ENCODE results near the gene CYB561A3. TPM values are rescaled to one million over a fixed set of nuclear protein-coding genes. Genes with fewer than 3 reads are reported as not detected.

The CYB561A3 gene
- total and polyA plus RNA-seq, 2 experiments from 2014 or later: 31.5 to 37.2 TPM

- no peak for DNase-seq (ENCODE audit: low spot score)
- no peaks in the 10 kb centered on the region for H3K4me1 ChIP-seq (ENCODE audit: insufficient read depth)
- H3K79me2 ChIP-seq: no peaks in the 10 kb centered on the region
- H3K27me3 ChIP-seq: no peaks in the 10 kb centered on the region
- H3K4me3 ChIP-seq: no peak overlapping the region
- no peak overlapping the region for H3K27ac ChIP-seq
- H2AFZ ChIP-seq: no peak overlapping the region
- H3K4me2 ChIP-seq: no peak overlapping the region
- no peaks in the 10 kb centered on the region for H4K20me1 ChIP-seq (ENCODE audit: insufficient read depth, poor library complexity, severe bottlenecking)
- WGBS (ENCODE audit: low lambda C conversion rate, missing lambda C conversion rate): 98% methylated on average over 2 of the region's 2 CpGs
- no peaks in the 10 kb centered on the region for H3K36me3 ChIP-seq (replicated peaks; ENCODE audit: insufficient read depth, low read depth)
- H3K9me2 ChIP-seq (replicated peaks; ENCODE audit: insufficient read depth): no peaks in the 10 kb centered on the region
- H3K9me3 ChIP-seq (ENCODE audit: low read depth): no peaks in the 10 kb centered on the region
- TF ChIP-seq EZH2 (IDR thresholded peaks at IDR 0.05; ENCODE audit: borderline replicate concordance): no peak
- TF ChIP-seq EZH2phosphoT487 (IDR thresholded peaks at IDR 0.05; ENCODE audit: low read depth, severe bottlenecking, unreplicated experiment): no peak
- no peak for TF ChIP-seq CTCF (IDR thresholded peaks at IDR 0.05; ENCODE audit: poor library complexity)
These were observed 39.5 kb upstream of the CYB561A3 start for GRCh38 chr11:61401173-61401572.

- no peaks in the 10 kb centered on the region for H4K20me1 ChIP-seq (ENCODE audit: insufficient read depth, poor library complexity, severe bottlenecking)
- peak overlapping the region; percentile 92 for H3K4me2 ChIP-seq
- H2AFZ ChIP-seq: peak overlapping the region; percentile 96
- H3K79me2 ChIP-seq: peaks cover 16% of the 10 kb centered on the region
- no peaks in the 10 kb centered on the region for H3K9me3 ChIP-seq (ENCODE audit: low read depth)
- no peaks in the 10 kb centered on the region for H3K27me3 ChIP-seq
- no peaks in the 10 kb centered on the region for H3K36me3 ChIP-seq (replicated peaks; ENCODE audit: insufficient read depth, low read depth)
- peak overlapping the region; percentile 94 for H3K4me3 ChIP-seq
- H3K9me2 ChIP-seq (replicated peaks; ENCODE audit: insufficient read depth): no peaks in the 10 kb centered on the region
- 12% methylated on average over 15 of the region's 15 CpGs for WGBS (ENCODE audit: low lambda C conversion rate, missing lambda C conversion rate)
- H3K4me1 ChIP-seq (ENCODE audit: insufficient read depth): peaks cover 11% of the 10 kb centered on the region
- DNase-seq (ENCODE audit: low spot score): peak; percentile 48
- TF ChIP-seq EZH2 (IDR thresholded peaks at IDR 0.05; ENCODE audit: borderline replicate concordance): no peak
- peak; percentile 36 for TF ChIP-seq CTCF (IDR thresholded peaks at IDR 0.05; ENCODE audit: poor library complexity)
- H3K27ac ChIP-seq: peak overlapping the region; percentile 92
These were observed 31.4 kb upstream of the CYB561A3 start for GRCh38 chr11:61392981-61393595.

GRCh38 chr11:61390161-61390560 lies 28.5 kb upstream of the CYB561A3 start:
- Histone ChIP-seq H3K79me2 (peaks cover 13% of the 10 kb centered on the region), H3K9me2 (replicated peaks; ENCODE audit: insufficient read depth) (no peaks in the 10 kb centered on the region)

More at GRCh38 chr11:61390161-61390560, 28.5 kb upstream of the CYB561A3 start:
- Histone ChIP-seq H3K4me1 (ENCODE audit: insufficient read depth) (peaks cover 11% of the 10 kb centered on the region), H2AFZ (no peak overlapping the region), H3K36me3 (replicated peaks; ENCODE audit: insufficient read depth, low read depth) (no peaks in the 10 kb centered on the region), H3K4me2 (no peak overlapping the region), H4K20me1 (ENCODE audit: insufficient read depth, poor library complexity, severe bottlenecking) (no peaks in the 10 kb centered on the region), H3K27ac (no peak overlapping the region), H3K9me3 (ENCODE audit: low read depth) (no peaks in the 10 kb centered on the region), H3K27me3 (no peaks in the 10 kb centered on the region), H3K4me3 (no peak overlapping the region)
- 88% methylated on average over 1 of the region's 1 CpG for WGBS (ENCODE audit: low lambda C conversion rate, missing lambda C conversion rate)
- TF ChIP-seq EZH2 (IDR thresholded peaks at IDR 0.05; ENCODE audit: borderline replicate concordance) (no peak), EZH2phosphoT487 (IDR thresholded peaks at IDR 0.05; ENCODE audit: low read depth, severe bottlenecking, unreplicated experiment) (no peak), CTCF (IDR thresholded peaks at IDR 0.05; ENCODE audit: poor library complexity) (no peak)
- DNase-seq (ENCODE audit: low spot score): no peak
